C4-2B (cell line): ENCODE measurements around the gene PFDN1.

Experiments
- H3K27ac ChIP-seq: fragments of 450-650 bp; 2 replicates; pipeline ENCODE4 v1.5.1; 2017
- ZFX ChIP-seq: fragments of 450-650 bp; IDR thresholded peaks from 2 replicates; pipeline ENCODE4 v1.6.1; 2017
- TF ChIP-seq, protein P1 (sequence below): fragments of 450-650 bp; conservative IDR thresholded peaks from 2 replicates; pipeline ENCODE4 v1.5.1; 2017; ENCODE audit warnings: mild to moderate bottlenecking

The PFDN1 gene

DNA sequence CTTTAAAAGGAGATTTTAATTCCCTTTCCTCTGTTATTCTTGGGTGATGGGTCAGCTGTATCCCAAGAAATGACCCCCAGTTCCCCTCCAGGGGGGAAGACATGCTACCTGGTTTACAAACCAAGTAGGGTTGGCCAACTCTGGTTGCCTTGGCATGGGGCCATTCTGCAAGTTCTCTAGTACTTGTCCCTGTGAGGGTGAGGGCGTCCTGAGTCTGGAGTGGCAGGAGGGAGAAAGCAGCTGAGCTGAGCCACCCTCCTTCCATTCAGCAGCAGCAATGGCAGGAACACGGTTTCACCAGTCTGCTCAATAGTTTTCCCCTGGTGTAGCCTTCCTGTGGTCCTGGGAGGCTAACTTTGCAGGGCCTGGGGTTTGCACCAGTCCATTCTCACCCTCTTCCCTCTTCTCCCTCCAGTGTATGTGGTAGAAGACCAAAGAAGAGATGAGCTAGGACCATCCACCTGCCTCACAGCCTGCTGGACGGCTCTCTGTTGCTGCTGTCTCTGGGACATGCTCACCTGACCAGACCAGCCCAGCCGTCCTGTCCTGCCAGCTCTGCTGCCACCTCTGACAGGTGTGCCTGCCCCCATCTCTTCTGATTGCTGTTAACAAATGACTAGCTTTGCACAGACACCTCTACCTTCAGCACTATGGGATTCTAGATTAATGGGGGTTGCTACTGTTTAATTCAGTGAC, 59.9 kb downstream of the PFDN1 start:
- H3K27ac ChIP-seq: no peak overlapping the region
- no peak for TF ChIP-seq ZFX
- TF ChIP-seq, protein P1, sequence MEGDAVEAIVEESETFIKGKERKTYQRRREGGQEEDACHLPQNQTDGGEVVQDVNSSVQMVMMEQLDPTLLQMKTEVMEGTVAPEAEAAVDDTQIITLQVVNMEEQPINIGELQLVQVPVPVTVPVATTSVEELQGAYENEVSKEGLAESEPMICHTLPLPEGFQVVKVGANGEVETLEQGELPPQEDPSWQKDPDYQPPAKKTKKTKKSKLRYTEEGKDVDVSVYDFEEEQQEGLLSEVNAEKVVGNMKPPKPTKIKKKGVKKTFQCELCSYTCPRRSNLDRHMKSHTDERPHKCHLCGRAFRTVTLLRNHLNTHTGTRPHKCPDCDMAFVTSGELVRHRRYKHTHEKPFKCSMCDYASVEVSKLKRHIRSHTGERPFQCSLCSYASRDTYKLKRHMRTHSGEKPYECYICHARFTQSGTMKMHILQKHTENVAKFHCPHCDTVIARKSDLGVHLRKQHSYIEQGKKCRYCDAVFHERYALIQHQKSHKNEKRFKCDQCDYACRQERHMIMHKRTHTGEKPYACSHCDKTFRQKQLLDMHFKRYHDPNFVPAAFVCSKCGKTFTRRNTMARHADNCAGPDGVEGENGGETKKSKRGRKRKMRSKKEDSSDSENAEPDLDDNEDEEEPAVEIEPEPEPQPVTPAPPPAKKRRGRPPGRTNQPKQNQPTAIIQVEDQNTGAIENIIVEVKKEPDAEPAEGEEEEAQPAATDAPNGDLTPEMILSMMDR: no peak

DNA sequence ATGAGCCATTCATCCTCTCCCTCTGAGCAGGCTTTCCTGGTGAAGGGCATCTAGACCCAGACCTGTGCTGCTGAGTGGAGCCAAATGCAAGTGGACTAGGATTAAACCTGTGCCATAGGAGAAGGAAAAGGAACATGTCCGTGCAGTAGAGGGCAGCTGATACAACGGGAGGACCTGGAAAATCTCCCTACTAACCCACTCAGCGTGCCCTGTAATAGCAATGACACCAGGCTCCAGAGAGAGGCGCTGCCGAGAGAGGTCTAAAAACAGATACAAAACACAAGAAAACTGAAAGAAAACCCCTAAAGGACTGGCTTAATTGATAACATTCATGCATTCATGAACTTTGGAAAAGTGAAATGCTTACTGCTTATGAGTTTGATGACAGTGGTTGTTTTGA, 60.8 kb downstream of the PFDN1 start:
- no peak overlapping the region for H3K27ac ChIP-seq
- TF ChIP-seq, protein P1: no peak
- no peak for TF ChIP-seq ZFX

DNA sequence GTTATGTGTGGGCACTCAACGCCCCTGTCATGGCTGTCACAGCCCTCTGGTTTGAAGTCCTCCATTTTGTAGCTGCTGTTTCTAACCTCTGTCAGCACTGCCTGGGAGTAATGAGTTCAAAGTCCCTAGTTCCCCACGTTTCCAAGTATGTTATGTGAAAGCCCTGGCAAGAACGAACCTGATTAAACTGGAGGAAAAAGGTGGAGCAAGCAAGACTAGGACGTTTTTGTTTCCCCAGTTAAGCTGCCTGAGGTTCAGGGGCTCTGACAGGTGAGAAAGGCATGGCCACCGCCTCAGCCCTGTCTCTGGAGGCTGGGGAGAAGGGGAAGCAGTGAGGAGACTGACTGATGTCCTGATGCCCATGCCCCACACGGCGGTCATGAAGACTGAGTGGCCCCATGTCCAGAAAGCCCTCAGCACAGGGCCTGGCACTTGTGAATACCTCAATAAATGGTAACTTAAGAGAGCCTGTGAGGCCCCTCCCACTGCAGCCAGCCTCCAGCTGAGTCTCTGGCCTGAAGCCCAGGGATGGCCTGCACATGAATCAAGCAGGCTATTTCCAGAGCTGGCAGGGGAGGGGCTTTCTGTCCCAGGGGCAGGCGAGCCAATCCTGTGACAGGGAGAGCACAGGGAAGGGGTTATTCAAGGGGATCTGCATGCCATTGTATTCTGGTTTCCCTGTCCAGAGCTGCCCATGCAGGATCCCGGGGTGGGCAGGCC, 61.8 kb downstream of the PFDN1 start:
- no peak for TF ChIP-seq ZFX
- TF ChIP-seq, protein P1: no peak
- no peak overlapping the region; the same call in 1 of the 2 replicates for H3K27ac ChIP-seq

DNA sequence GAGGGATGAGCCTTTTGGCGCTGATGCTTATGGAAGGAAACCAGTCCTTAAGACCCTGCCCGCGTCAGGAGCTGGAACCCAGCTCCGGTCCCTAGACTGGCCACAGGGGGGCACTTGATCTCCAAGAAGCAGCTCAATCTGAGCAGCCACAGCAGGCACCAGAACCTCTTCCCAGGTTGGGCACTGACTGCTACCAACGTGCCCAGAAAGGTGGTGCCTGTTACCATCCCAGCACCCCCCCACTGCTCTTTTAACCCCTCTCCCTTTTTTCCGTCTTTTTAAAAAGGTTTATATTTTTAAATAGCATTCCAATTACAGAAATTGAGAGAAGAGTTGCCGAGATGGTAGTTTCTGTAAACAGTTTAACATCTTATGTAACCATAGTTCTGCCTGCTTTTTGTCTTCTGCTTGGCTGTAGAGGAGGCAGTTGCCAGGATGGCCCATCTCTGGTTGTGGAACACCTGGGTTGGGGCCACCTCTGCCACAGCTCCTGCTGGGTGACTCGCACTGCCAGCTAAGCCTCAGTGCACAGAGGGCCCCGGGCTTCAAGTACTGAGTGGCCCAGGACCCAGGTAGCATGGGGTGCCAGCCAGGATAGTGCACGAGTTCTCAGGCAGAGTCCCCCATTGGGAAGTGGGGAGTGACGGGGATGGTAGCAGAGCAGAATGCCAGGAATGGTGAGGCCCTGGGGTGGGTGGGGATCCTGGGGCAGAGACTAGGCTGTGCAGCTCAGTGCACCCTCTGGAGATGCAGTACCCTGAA, 62.8 kb downstream of the PFDN1 start:
- TF ChIP-seq ZFX: no peak
- TF ChIP-seq, protein P1: peak; percentile 87
- no peak overlapping the region for H3K27ac ChIP-seq

DNA sequence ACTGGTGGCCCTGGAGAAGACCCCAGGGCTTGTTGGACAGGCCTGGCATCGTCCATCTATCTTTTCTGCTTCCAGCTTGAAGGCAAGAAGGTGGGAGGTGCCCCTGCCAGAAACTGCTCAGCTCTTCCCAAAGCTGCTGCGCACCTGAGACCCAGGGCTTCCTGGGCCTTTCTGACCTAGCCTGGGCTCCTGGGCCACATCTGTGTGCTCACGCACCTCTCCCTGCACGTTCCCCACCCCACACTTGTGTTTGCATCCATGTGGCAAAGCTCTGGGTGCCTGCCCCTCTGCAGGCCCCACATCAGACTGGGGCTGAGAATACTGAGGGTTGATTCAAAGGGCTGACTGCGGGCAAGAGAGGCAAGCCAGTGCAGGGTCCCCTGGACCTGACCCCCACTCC, 63.4 kb downstream of the PFDN1 start:
- H3K27ac ChIP-seq: no peak overlapping the region
- TF ChIP-seq ZFX: no peak

DNA sequence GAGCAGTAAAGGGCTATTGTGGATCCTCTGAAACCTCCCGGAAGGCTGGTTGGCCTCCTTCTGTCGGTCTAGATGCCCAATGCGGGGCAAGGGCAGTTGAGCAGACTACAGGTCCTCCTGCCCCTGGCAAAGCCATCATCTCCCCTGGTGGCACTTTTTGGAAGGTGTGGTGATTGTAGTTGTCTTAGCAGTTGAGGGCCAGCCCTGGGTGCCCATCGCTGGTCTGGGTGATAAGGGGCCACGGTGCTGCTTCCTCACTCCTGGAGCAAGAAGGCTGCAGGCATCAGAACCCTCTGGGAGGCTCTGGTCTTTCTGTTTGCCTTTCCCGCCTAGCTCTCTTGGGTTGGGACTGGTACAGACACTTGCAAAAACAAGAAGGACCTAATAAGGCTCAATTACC, 64.1 kb downstream of the PFDN1 start:
- no peak overlapping the region for H3K27ac ChIP-seq
- no peak for TF ChIP-seq ZFX
- TF ChIP-seq, protein P1: no peak

DNA sequence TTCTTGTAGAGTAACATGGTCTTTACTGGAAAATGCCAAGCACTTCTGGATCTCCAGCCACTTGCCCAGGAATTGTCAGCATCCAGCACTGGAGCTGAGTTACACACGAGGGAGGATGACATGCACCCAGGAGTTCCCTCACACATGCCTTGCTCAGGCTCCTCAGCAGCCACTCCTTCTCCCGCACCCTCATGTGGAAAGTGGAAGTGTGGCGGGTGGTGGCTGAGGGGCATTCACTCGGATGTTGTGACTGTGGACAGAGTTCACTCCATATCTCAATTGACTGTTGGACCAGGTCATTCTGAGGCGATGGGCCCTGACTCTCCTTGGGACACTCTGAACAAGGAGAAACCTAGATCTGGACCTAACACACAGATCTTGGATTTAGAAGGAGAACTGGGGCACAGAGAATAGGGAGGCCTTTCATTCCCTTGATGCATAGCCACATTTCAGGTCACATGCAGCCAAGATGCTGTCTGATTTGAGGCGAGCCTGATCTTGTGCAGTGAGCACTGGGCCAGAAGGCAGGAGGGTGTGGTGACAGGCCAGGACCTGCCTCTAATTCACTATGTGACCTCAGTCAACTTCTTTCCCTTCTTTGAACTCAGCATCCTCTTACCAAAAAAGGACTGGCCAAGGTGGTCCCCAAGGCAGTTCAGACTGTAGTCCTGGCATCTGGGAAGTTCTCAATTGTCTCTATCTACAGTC, 65.9 kb downstream of the PFDN1 start:
- H3K27ac ChIP-seq: no peak overlapping the region
- no peak for TF ChIP-seq ZFX
- TF ChIP-seq, protein P1: no peak
